Coronary artery (tissue), 2 donors: ENCODE data around the gene C7.
"Not testable (repeated sequence)": the region's sequence is repeated elsewhere in the genome, so short reads cannot be mapped to it uniquely, and the experiment has no call there.

Experiments
- DNase-seq: peaks from one replicate; pipeline ENCODE4 v3.0.0-alpha.2; 2017; ENCODE audit warnings: low spot score
- H3K27ac ChIP-seq, 2 donors: fragments of 200-600 bp; sonication (generic); one replicate each; pipeline ENCODE4 v1.5.1; 2016 to 2019
- H3K4me3 ChIP-seq: fragments of 200-600 bp; sonication (generic); 2 replicates; pipeline ENCODE4 v1.5.1; 2016; ENCODE audit warnings: mild to moderate bottlenecking, moderate library complexity
- TF ChIP-seq, protein P1 (sequence below): fragments of 200-600 bp; sonication (generic); IDR thresholded peaks from one replicate; pipeline ENCODE4 v1.5.1; 2019; ENCODE audit warnings: antibody characterized with exemption

Gene C7

DNA sequence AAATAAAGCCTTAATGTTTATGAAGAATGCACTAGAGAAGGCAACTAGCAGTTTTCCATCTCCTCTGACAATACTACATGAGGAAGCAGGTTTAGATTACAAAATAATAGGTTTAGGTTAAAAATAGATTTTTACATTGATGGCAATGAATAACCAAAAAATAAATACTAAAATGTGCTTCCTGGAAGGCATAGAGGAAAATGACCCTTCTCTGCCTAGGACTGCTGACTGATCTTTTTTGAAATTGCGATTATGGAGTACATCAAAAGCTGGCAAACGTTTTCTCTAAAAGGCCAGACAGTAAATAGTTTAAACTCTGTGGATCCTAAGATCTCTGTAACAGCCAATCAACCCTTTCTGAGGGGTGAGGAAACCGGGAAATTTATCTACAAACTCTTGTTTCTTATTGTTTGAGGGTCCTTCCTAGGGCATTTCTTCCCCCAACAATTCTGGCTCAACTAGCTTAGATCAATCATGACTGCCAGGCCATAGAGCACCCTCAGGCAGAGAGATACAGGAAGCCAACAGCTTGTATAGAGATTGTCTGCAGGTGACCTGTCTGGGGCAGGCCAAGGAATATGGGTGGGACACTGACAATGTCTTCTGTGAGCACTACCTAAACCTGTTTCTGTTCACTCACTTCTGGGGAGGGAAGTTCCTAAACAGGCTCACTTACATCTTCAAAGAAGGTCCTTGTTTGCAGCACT lies 94.5 kb downstream of the C7 start:
- Histone ChIP-seq H3K4me3 (no peak overlapping the region), H3K27ac (no peak overlapping the region)
- no peak for DNase-seq
- TF ChIP-seq, protein P1, sequence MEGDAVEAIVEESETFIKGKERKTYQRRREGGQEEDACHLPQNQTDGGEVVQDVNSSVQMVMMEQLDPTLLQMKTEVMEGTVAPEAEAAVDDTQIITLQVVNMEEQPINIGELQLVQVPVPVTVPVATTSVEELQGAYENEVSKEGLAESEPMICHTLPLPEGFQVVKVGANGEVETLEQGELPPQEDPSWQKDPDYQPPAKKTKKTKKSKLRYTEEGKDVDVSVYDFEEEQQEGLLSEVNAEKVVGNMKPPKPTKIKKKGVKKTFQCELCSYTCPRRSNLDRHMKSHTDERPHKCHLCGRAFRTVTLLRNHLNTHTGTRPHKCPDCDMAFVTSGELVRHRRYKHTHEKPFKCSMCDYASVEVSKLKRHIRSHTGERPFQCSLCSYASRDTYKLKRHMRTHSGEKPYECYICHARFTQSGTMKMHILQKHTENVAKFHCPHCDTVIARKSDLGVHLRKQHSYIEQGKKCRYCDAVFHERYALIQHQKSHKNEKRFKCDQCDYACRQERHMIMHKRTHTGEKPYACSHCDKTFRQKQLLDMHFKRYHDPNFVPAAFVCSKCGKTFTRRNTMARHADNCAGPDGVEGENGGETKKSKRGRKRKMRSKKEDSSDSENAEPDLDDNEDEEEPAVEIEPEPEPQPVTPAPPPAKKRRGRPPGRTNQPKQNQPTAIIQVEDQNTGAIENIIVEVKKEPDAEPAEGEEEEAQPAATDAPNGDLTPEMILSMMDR: no peak

DNA sequence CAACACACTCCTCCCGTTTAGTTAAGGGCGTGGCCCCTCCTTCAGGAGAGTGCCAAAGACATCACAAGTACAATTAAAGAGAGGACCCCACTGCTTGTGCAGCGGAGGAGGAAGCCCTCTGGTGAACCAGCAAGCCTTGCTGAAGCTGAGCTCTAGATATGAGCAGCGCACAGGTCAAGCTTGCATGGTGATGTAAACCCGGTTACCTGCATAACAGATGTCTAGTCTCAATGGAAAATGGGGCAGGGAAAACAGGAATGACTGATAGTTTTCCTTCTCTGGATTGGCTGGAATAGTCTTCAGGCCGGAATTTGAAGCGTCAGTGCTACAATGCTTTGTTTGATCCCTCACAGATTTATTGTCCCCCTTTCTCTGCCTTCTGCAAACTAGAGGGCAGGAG lies 95.6 kb downstream of the C7 start:
- H3K4me3 ChIP-seq: no peak overlapping the region
- no peak for DNase-seq
- H3K27ac ChIP-seq: no peak overlapping the region
- TF ChIP-seq, protein P1: no peak

DNA sequence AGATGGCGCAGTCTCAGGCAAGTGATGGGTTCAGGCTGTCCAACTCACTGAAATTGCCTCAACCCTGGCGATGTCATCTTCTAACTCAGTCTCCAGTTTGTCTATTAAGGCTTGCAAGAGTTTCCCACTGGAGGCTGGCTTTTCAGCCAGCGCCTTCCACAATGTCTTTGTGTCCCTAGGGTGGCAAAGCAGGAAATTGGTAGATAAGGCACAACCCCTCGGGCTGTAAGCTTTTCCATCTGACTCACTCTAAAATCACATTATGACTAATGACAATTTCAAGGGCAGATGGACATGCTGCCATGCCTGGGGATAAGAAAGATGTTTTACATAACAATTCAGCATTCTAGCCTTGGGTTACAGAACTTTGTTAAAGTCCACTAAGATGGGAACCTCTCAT lies 99.9 kb downstream of the C7 start:
- Histone ChIP-seq H3K4me3 (no peak overlapping the region), H3K27ac (no peak overlapping the region)
- DNase-seq: no peak
- TF ChIP-seq, protein P1: no peak

DNA sequence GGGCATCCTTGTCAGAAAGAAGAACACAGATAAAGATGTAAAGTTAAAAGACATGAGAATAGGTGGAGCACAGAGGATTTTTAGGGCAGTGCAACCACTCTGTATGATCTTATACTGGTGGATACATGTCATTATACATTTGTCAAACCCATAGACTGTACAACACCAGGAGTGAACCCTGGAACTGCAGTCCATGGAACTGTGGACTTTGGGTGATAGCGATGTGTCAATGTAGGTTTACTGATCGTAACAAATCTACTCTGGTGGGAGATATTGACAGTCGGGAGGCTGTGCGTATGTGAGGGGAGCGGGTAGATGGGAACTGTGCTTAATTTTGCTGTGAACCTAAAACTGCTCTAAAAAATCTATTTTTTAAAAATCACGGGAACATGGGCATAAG lies 101.3 kb downstream of the C7 start:
- TF ChIP-seq, protein P1: no peak
- Histone ChIP-seq H3K27ac (no peak overlapping the region), H3K4me3 (no peak overlapping the region)
- no peak for DNase-seq

DNA sequence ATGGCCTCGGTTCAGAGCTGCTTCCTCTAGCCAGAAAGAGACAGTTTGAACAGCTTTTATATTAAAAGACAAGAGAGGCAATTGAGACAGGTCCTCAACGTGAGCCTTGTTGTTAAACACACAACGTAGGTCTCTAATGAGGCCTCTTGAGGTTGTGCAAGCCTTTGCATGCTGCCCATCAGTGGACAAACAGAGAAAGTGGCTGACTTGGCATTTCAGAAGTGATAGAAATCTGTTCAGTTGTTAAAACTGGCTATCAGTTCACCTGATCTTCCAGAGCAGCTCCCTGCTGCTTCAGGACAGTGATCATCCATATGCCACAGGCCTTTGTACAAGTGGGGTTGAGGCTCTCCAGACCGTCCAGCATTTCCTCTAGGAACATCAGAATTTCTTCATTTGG lies 103.0 kb downstream of the C7 start:
- no peak overlapping the region for H3K4me3 ChIP-seq
- TF ChIP-seq, protein P1: no peak
- H3K27ac ChIP-seq: no peak overlapping the region
- no peak for DNase-seq

DNA sequence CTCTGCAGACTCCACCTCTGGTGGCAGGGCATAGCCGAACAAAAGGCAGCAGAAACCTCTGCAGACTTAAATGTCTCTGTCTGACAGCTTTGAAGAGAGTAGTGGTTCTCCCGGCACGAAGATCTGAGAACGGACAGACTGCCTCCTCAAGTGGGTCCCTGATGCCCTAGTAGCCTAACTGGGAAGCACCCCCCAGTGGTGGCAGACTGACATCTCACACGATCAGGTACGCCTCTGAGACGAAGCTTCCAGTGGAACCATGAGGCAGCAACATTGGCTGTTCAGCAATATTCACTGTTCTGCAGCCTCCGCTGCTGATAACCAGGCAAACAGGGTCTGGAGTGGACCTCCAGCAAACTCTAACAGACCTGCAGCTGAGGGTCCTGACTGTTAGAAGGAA lies 113.3 kb downstream of the C7 start:
- not testable (repeated sequence) for DNase-seq, H3K4me3 ChIP-seq, H3K27ac ChIP-seq
